GM12875 (cell line): ENCODE data around the gene DHRS11.

Experiments used
- H3K4me3 ChIP-seq: one replicate; pipeline ENCODE4 v1.5.1; 2011; ENCODE audit warnings: low read depth, low read length, control low read depth
- TF ChIP-seq, protein P1 (sequence below): IDR thresholded peaks from 2 replicates; pipeline ENCODE4 v1.5.1; 2011; ENCODE audit warnings: low read depth, mild to moderate bottlenecking, control low read depth, inconsistent platforms, low read length, moderate library complexity, borderline replicate concordance; ENCODE audit not compliant: insufficient read depth

The DHRS11 gene, protein sequence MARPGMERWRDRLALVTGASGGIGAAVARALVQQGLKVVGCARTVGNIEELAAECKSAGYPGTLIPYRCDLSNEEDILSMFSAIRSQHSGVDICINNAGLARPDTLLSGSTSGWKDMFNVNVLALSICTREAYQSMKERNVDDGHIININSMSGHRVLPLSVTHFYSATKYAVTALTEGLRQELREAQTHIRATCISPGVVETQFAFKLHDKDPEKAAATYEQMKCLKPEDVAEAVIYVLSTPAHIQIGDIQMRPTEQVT

DNA sequence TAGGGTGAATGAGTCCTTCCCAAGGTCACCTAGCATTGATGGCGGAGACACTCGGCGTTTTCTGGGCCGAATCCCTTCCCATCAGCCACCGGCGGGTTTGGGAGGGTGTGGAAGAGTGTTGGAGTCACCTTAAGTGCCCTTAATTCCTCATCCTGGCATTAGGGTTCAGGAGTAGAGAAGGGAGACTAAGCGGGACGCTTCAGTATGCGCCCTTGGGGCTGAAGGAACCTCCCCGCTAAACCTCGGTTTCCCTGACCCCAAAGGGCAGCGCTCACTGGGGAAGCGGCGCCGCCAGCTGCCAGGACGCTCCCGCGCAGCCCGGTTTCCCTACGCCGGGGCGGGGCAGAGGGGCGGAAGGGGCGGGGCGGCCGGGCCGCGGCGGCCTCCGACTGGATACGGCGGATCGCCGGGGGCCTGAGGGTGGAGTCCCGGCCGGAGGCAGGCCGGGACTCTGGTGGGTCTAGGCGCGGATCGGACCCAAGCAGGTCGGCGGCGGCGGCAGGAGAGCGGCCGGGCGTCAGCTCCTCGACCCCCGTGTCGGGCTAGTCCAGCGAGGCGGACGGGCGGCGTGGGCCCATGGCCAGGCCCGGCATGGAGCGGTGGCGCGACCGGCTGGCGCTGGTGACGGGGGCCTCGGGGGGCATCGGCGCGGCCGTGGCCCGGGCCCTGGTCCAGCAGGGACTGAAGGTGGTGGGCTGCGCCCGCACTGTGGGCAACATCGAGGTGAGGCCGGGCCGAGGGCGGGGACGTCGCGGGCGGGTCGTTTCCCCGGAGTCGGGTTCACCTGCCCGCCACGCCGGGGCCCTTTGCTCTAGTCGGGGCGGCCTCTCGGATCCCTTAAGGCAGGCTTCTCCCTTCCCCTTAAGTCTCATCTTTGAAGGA lies at the start of gene DHRS11:
DHRS11 (plus strand) TSS at position 446 of the 882 bp plus-strand sequence; CDS start at position 577, 131 bp downstream.
- peak within 1 kb of the TSS; percentile 75 for H3K4me3 ChIP-seq
- TF ChIP-seq, protein P1, sequence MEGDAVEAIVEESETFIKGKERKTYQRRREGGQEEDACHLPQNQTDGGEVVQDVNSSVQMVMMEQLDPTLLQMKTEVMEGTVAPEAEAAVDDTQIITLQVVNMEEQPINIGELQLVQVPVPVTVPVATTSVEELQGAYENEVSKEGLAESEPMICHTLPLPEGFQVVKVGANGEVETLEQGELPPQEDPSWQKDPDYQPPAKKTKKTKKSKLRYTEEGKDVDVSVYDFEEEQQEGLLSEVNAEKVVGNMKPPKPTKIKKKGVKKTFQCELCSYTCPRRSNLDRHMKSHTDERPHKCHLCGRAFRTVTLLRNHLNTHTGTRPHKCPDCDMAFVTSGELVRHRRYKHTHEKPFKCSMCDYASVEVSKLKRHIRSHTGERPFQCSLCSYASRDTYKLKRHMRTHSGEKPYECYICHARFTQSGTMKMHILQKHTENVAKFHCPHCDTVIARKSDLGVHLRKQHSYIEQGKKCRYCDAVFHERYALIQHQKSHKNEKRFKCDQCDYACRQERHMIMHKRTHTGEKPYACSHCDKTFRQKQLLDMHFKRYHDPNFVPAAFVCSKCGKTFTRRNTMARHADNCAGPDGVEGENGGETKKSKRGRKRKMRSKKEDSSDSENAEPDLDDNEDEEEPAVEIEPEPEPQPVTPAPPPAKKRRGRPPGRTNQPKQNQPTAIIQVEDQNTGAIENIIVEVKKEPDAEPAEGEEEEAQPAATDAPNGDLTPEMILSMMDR: no peak

DNA sequence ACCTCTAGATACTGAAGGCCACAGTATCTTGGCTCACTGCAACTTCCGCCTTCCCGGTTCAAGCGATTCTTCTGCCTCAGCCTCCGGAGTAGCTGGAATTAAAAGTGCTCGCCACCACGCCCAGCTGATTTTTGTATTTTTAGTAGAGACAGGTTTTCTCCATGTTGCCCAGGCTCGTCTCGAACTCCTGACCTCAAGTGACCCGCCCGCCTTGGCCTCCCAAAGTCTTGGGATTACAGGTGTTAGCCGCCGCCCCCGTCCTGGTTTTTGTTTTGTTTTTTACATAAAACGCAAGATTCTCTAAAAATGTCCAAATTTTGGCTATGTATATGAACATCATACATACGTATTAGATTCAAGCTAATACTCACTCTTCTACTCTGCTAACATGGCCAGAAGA lies 48.9 kb upstream of the DHRS11 start:
- TF ChIP-seq, protein P1: no peak
- H3K4me3 ChIP-seq: no peak overlapping the region

DNA sequence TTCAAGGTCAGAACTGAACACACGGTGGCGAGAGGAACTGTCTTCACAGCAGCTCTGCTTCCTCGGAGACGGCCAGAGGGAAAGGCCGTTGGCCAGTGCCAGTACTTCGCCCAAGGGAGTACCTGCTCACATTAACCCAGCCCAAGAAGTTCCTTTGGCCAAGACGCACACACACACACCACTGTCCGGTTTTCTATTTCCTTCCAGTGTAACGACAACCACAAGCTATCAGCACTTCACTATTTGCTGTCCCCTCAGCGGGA lies 47.7 kb upstream of the DHRS11 start:
- peak overlapping the region; percentile 81 for H3K4me3 ChIP-seq
- TF ChIP-seq, protein P1: peak; percentile 29; the same call in 1 of the 2 replicates

DNA sequence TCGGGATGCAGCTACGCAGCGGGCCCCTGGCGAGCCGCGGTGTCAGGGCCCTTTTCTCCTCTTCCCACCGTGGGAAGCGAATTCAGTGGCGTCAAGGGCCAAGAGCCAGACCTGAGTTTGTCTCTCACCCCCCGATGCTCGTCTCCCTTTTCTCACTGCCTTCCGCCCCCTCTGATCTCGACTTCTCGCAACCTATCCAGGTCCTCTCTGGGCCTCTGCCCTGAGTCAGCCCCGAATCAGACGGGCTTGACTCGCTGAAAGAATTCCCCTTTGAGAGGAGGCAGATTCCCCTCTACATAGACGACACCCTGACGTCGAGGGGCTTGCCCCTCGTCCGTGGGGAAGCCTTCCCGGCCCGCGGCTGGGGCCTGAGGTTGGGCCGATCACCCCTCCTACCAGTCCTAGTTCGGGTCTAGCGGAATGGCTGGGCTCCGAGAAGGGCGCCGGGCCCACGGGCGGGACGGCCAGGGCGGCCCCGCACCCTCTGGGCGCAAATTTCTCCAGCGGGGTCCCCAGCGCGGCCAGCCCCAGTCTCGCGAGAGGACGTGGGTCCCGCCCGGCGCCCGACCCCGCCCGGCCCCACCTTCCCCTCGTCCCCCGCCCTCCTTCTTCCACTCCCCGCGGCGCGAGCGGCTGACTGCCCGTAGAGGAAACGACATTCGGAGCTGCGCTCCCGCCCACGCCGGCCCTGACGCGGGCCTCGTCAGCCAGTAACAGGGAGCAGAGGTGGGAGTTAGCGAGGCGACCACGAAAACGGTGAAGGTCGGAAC lies 47.2 kb upstream of the DHRS11 start, which contains the start of gene GGNBP2:
GGNBP2 (plus strand) TSS at position 613 of the 770 bp plus-strand sequence. CDS start 806 bp downstream, outside the sequence.
- H3K4me3 ChIP-seq: peak within 1 kb of the TSS; percentile 81
- TF ChIP-seq, protein P1: no peak

DNA sequence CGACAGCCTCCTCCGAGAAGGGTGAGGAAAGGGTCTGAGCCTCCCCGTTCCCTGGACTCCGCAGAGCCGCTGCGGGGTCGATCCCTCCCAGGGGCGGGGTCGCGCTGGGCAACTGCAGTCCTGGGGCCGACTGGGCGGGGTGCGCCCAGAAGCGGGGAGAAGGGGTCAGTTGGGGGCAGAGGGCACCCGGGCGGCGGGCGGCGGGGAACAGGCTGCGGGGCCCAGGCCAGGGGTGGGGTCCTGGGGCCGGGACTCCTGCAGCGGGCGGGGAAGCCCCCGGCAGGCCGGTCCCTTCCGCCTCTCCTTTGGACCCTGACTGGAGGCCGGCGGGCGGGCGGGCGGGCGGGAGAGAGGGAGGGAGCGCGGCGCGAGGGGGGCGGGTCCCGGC lies 46.6 kb upstream of the DHRS11 start:
- peak overlapping the region; percentile 81 for H3K4me3 ChIP-seq
- TF ChIP-seq, protein P1: no peak

DNA sequence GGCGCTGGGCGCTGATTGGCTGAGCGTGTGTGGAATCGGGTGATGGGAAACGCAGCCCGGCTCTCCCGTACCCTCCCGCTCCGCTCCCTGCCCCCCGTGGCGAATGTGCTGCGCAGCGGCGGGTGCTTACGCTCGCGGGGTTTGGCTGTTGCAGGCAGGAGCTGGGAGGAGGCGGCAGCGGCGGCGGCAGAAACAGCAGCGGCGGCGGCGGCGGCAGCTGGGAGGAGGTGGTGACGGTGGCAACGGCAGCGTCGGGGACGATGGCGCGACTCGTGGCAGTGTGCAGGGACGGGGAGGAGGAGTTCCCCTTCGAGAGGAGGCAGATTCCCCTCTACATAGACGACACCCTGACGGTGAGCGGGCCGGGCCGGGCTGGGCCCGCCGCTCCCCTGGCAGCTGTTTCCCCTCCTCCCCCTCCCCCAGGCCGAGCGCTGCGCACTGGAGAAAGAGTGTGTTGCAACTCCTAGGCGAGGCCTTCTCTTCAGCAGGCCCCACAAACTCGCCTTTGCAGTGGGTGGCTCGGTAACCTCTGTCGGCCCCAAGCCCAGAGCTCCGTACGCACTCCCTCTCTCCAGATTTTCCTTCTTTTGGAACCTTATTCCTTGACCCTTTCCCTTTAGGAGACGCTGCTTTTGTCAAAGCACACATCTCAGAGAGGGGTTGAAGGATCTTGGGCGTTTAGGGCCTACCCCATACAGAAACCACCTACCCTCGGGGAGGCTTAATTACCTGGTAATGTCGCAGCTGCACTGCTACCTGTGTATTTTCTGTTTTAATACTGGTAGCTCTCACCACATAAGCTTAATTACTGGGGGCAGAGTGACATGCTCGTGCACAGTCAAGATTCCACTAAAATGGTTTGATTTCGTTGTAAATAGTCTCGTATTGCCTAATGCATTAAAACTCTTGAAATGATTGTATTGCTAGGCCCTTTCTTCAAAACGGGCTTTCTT lies 45.9 kb upstream of the DHRS11 start:
- TF ChIP-seq, protein P1: 0 out of 2 replicates have a peak, but pooled peaks have one; percentile 16
- peak overlapping the region; percentile 81 for H3K4me3 ChIP-seq
